Measurements from ENCODE around the gene PCGF3.

The PCGF3 gene

DNA sequence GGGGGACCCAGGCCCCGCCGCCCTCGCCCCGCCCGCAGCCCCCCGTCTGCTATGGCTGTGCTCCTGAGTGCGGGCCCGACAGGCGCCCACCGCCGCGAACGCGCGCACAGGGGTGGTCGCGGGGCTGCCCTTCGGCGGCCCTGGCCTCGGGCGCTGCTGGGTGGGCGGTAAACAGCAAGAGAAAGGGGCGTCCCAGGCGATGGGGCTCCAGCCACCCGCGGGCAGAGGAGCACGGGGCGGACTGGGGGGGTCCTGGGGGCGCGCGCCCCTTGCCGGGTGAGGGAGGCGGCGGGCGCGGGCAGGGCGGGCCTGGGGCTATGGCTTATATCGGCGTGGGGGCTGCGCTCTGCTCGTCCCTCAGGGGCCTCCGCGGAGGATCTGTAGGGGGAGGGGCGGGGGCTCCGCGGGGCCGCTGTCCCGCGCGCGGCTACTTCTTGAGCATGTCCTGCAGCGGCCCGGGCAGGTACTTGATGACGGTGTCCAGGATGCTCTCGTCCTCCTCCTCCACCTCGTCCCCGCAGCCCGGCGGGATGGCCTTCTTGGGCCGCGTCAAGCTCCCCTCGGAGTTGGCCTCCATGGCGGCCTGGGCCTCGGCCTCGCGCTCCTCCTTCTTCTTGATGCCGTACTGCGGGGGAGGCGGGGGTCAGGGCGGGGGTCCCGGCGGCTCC, 80.6 kb downstream of the PCGF3 start:
- no peak for DNase-seq

GRCh38 chr4:786861-787300, 81.2 kb downstream of the PCGF3 start:
- DNase-seq: no peak

- no peak for DNase-seq
These were observed 81.9 kb downstream of the PCGF3 start for GRCh38 chr4:787561-787981.

- DNase-seq: no peak
These were observed 82.5 kb downstream of the PCGF3 start for GRCh38 chr4:788006-788635.

GRCh38 chr4:788636-789297, 83.1 kb downstream of the PCGF3 start:
- no peak for DNase-seq

DNA sequence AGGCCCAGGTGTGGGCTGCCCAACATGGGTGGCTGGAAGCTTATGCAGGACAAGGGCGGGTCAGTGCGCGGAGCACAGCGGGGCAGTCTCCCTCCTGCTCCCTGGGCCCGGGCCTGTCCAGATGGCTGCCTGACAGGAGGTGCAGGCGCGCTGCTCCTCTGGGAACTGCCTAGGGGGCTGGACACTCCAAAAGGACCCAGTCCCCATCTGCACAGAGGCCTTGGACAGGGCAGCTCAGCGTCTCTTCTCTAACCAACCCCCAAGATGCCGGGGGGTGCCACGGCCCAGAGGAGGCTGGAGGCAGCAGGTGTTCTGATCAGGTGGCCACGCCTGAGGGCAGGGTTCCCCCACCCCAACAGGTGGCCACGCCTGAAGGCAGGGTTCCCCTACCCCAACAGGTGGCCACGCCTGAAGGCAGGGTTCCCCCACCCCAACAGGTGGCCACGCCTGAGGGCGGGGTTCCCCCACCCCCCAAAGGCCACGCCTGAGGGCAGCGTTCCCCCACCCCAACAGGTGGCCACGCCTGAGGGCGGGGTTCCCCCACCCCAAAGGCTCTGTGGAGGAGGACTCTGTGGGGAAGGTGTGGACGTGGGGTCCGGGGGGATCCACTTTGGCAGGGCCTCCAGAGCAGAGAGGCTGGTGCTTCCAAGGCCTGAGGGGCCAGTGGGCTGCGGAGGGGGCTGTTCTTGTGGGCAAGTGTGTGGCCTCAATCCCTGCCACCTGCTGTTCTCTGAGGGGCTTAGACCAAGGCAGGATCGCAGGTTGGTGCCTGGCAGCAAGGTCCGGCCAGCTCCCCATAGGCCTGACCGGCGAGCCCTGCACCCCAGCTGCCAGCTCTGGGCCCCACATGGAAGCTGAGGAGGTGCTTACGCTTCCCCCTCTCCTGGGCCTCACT, 84.2 kb downstream of the PCGF3 start:
- DNase-seq: no peak

- DNase-seq: no peak
These were observed 84.8 kb downstream of the PCGF3 start for GRCh38 chr4:790466-790820.

DNA sequence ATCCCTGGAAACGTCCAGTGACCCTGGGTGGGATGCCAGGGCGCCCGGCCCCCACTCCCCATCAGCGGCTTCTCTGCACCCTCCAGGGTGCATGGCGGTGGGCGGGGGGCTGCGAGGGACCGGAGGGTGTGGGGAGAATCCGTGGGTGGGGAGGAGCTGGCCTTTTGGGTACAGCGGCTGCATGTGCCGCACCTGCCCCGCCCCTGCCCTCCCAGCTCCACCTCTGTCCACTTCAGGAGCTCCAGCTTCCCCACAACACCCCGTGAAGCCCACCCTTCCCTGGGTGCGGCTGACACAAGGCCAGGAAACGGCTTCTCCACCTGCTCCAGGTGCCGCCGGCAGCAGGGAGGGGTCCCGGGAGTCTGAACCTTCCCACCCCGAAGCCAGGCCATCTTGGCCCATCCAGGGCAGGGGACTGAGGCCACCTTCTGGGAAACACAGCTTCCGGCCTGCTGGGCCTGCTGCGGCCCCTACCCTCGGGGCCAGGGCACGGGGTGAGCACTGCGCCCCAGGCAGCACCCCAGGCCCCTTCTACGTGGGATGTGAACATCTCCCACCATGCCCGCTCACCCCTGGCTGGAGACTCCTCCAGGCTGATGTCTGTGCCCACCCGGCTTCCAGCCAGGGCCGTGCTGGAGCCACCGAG, 85.7 kb downstream of the PCGF3 start:
- no peak for DNase-seq

DNA sequence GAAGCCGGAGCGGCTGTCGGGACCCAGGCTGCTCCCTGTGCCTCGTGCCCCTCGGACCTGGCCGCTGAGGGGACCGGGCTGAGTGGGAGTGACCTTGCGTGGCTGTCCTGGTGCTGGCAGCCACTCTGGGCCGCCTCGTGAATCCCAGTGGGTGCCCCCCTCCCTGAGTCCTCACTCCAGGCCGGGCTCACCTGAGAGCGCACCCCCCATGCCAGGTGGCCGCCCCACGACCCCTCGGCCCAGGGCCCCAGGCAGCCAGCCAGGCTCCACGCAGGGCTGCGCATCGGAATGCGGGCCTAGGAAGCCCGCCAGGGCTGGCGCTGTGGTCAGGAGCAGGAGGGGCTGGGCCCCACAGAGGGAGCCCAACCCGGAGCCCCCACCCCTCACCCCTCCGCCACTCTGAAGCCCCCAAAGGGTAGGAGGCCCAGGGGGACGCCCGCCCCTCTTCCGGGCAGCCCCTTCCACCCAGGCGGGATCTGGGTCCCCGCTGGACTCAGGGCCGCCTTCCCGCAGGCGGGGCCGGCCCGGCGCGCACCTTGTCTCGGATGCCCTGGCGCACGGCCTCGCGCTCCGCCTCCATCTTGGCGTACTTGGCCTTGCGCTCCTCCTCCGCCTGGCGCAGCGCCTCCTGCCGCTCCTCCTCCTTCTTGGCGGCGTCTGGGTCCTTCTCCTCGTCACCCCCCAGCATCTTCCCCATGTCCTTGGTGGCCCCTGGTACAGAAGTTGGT, 86.4 kb downstream of the PCGF3 start:
- DNase-seq: no peak

DNA sequence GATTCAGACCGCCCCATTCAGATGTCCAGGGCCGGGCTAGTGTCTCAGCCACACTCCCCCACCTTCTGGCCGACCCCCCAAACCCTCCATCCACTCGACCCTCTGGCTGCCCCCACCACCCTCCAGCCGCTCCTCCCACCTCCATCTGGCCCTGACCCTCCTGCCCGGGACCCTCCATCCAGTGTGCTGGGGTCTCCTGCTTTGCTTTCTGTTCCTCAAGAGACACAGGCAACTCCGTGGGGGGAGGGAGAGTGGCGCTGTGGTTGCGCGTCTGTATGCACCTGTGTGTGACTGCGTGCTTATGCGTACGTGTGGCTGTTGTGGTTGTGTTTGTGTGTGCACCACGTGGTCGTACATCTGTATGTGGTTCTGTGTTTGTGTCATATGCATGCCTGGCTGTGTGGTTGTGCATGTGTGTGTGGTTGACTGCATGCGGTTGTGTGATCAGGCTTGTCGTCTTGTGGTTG, 87.0 kb downstream of the PCGF3 start:
- DNase-seq: no peak

DNA sequence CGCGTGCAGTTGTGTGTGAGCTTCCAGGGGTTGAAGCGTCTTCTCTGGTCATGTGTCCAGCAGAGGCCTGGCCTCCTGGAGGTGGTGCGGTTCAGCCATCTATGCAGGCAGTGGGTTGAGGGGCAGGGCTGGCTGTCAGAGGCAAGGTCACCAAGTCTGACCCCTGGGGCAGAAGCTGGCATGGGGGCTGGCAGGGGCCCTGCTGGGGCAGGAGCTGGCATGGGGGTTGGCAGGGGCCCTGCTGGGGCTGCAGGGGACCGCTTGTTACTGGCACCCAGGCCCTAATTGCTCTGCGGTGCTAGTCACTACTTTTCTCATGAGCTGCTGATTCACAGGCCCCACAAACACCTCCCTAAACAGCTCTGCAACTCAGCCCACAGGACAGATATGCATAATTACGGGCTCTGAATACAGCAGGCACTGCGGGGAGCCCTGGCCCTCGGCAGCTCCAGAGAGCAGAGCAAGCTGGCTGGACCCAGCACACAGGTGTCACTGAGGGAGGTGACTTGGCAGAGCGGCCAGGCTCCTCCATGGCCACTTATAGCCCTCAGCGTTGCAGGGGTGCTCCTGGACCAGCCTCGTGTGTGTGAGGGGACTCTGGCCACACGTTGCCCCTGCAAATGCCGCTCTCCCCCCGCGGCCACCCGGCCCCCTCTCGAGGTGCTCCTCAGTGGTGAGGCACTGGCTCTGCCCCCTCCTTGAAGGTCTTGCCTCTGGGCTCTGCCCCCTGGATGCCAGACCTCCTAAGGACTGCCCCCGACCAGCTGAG, 87.6 kb downstream of the PCGF3 start:
- no peak for DNase-seq

DNA sequence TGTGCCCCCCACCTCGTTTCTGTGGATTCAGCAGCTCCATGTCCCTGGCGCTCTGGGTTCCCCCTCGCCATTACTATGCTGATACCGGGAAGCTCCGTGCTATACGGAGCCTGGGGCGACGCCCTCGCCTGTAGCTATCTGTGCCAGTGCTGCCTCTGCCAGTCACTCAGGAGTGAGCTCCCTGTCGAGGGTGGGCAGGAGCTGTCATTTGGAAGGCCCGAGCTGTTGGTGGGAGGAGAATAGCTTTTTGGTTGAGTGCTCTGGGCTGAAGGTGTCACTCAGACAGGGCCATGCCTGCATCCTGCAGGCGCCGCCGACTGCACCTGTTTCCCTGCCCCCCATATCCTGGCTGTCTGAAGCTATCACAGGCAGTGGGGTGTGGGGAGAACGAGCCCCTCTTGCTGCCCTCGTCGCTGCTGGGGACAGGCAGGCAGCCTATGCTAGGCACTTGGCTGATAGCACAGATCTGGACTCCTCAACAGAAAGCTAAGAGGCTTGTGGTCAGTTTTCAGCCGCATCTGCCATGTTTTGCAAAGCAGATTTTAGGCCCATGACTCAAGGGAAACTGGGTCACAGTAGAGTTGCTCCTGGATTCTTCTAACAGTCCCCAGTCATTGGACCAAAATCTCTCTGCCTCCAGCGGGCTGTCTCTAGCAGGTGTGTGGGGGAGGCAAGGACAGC, 88.4 kb downstream of the PCGF3 start:
- no peak for DNase-seq

GRCh38 chr4:794900-795725, 89.5 kb downstream of the PCGF3 start:
- DNase-seq: no peak

DNA sequence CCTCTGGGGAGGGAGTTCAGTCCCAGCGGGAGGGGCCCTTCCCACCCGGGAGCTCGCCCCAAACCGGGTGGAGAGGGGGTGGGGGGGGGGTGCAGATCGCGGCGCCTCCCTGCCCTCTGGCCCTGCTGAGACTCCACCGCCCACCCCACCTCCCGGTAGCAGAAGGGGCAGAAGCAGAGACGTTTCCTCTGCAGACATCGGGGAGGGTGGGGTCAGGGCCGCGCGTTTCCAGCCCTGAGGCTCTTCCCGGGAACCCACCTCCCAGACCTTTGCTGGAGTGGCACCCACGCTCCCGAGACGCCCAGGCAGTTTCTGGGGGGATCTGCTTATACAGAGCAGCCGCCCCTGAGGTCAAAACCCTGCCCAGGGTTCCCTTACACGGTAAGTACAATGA, 90.1 kb downstream of the PCGF3 start:
- no peak for DNase-seq

DNA sequence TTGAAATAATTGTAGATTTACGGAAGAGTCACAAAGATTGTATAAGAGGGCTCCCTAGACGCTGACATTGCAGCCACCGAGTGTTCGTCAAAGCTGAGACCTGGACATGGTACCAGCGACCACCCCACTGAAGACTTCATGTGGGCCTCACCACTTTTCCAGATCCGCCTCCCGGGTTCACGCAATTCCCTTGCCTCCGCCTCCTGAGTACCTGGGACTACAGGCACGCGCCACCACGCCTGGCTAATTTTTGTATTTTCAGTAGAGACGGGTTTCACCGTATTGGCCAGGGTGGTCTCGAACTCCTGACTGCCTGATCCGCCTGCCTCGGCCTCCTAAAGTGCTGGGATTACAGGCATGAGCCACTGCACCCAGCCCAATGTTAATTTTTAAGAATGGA, 90.6 kb downstream of the PCGF3 start:
- DNase-seq: no peak

DNA sequence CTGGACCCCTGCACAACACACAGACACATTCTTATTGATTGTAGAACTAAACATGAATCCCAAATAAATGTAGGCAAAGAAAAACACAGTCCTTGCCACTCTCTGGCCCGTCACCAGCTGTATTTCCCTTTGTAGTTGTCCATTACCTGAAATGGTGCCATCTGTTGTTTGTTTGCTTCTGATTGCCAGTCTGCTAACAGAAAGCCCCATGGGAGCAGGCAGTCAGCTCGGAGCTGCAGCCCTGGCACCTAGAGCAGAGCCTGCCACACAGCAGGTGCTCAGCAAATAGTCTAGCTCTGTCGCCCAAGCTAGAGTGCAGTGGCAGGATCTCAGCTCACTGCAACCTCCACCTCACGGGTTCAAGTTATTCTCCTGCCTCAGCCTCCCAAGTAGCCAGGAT, 91.4 kb downstream of the PCGF3 start:
- peak; percentile 45 for DNase-seq

DNA sequence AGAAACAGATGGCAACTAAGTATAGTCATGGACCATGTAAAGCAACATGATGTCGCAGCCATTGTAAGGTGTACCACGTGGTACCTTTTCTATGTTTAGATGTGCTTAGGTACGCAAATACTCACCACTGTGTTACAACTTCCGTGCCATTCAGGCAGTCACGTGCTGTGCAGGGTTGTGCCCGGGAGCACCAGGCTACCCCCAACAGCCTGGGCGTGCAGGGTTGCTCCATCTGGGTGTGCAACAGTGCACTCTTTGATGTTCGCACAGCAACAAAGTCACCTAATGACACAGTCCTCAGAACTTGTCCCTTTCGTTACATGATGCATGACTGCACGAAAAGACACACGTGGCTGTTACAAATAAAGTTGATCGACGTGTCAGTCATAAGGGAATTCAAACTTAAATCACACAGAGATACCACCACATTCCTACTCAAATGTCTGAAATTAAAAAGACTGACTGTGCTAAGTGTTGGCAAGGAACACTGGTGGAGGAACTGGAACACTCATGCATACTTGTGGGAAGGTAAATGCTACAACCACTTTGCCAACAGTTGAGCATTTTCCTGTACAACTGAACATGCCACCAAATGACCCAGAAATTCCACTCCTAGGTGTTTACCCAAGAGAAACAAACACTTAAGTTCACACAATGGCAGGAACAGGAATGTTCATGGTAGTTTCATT, 95.9 kb downstream of the PCGF3 start:
- no peak for DNase-seq

- no peak for DNase-seq
These were observed 98.3 kb downstream of the PCGF3 start for GRCh38 chr4:803884-804283.

- no peak for DNase-seq
These were observed 99.2 kb downstream of the PCGF3 start for GRCh38 chr4:804804-805203.
